ENCODE measurements around the gene TBC1D17. TPM values are rescaled to one million over a fixed set of nuclear protein-coding genes. Genes with fewer than 3 reads are reported as not detected.

Gene TBC1D17
- polyA plus RNA-seq, 1 experiment: 15.6 TPM

GRCh38 chr19:49847731-49848696 lies 29.5 kb upstream of the TBC1D17 start:
- POLR2A ChIA-PET: interaction anchor here (0.7 to 0.8 kb wide), 2 partner anchors 80 to 374 kb away, joined by 3 to 4 read pairs; no protein-coding TSS in a partner anchor
- Histone ChIP-seq H3K27me3 (ENCODE audit: control insufficient read depth, insufficient read depth, low read length) (no peaks in the 10 kb centered on the region), H3K9me3 (ENCODE audit: control insufficient read depth, insufficient read depth, low read length) (peaks cover 6% of the 10 kb centered on the region), H3K4me3 (ENCODE audit: low read depth, low read length) (no peak overlapping the region), H3K27ac (ENCODE audit: low read depth, low read length) (peak overlapping the region; percentile 31)
- no peak for TF ChIP-seq CTCF (IDR thresholded peaks at IDR 0.05; ENCODE audit: low read depth, low read length)
- peak; percentile 49 for DNase-seq (ENCODE audit: low read depth, low spot score)
- CTCF ChIA-PET: no interaction called here

GRCh38 chr19:49848938-49849337 lies 28.6 kb upstream of the TBC1D17 start:
- no peaks in the 10 kb centered on the region for H3K27me3 ChIP-seq (ENCODE audit: control insufficient read depth, insufficient read depth, low read length)
- peaks cover 6% of the 10 kb centered on the region for H3K9me3 ChIP-seq (ENCODE audit: control insufficient read depth, insufficient read depth, low read length)
- ChIA-PET CTCF (no interaction called here), POLR2A (no interaction called here)
- no peak for DNase-seq (ENCODE audit: low read depth, low spot score)
- no peak for TF ChIP-seq CTCF (IDR thresholded peaks at IDR 0.05; ENCODE audit: low read depth, low read length)
- H3K4me3 ChIP-seq (ENCODE audit: low read depth, low read length): no peak overlapping the region
- H3K27ac ChIP-seq (ENCODE audit: low read depth, low read length): no peak overlapping the region

GRCh38 chr19:49849433-49850220 lies 27.9 kb upstream of the TBC1D17 start:
- Histone ChIP-seq H3K27me3 (ENCODE audit: control insufficient read depth, insufficient read depth, low read length) (no peaks in the 10 kb centered on the region), H3K9me3 (ENCODE audit: control insufficient read depth, insufficient read depth, low read length) (peaks cover 6% of the 10 kb centered on the region), H3K4me3 (ENCODE audit: low read depth, low read length) (no peak overlapping the region), H3K27ac (ENCODE audit: low read depth, low read length) (no peak overlapping the region)
- no peak for DNase-seq (ENCODE audit: low read depth, low spot score)
- ChIA-PET CTCF (no interaction called here), POLR2A (interaction anchor here (1.0 to 2.0 kb wide), 4 partner anchors 10 to 27 kb away, joined by 4 to 16 read pairs (median 13); partner anchors contain the start of genes AKT1S1 and TBC1D17)
- TF ChIP-seq CTCF (IDR thresholded peaks at IDR 0.05; ENCODE audit: low read depth, low read length): no peak

- no peak overlapping the region for H3K27ac ChIP-seq (ENCODE audit: low read depth, low read length)
- TF ChIP-seq CTCF (IDR thresholded peaks at IDR 0.05; ENCODE audit: low read depth, low read length): no peak
- CTCF ChIA-PET: interaction anchor here (0.8 to 1.4 kb wide), 2 partner anchors 9 to 37 kb away, joined by 3 read pairs; partner anchors contain the start of gene FUZ
Observed at GRCh38 chr19:49850221-49850486, 27.3 kb upstream of the TBC1D17 start.

More at GRCh38 chr19:49850221-49850486, 27.3 kb upstream of the TBC1D17 start:
- peak overlapping the region; percentile 84 for H3K4me3 ChIP-seq (ENCODE audit: low read depth, low read length)
- H3K27me3 ChIP-seq (ENCODE audit: control insufficient read depth, insufficient read depth, low read length): no peaks in the 10 kb centered on the region
- POLR2A ChIA-PET: interaction anchor here (0.8 to 2.0 kb wide), 8 partner anchors 9 to 210 kb away, joined by 3 to 16 read pairs (median 6); partner anchors contain the start of genes AKT1S1, AP2A1, FUZ and TBC1D17
- H3K9me3 ChIP-seq (ENCODE audit: control insufficient read depth, insufficient read depth, low read length): peaks cover 6% of the 10 kb centered on the region
- DNase-seq (ENCODE audit: low read depth, low spot score): no peak

Measured in AG04450 (cell line).